Liver (tissue), 3 donors: ENCODE results near the gene SLC49A4.

Experiments used
- ATF3 ChIP-seq: IDR thresholded peaks from 2 replicates; pipeline ENCODE4 v1.6.1; 2016; ENCODE audit warnings: antibody characterized with exemption
- CTCF ChIP-seq: fragments of 150-350 bp; IDR thresholded peaks from 2 replicates; pipeline ENCODE4 v1.5.1; 2017; ENCODE audit warnings: improper control_type of control experiment, low read depth, low read length; ENCODE audit not compliant: missing input control
- EGR1 ChIP-seq, 2 donors: IDR thresholded peaks; 2 replicates each; pipeline ENCODE4 v1.6.1; 2016 to 2018; ENCODE audit warnings: antibody characterized with exemption in 2 of 2, low read depth in 2 of 2
- HNF4A ChIP-seq, 2 donors: conservative IDR thresholded peaks; 2 replicates each; pipeline ENCODE4 v1.6.1; 2016; ENCODE audit warnings: antibody characterized with exemption in 2 of 2, mild to moderate bottlenecking in 2 of 2
- RAD21 ChIP-seq, 2 donors: IDR thresholded peaks; 2 replicates each; pipeline ENCODE4 v1.6.1; 2016; ENCODE audit warnings: antibody characterized with exemption in 2 of 2, mild to moderate bottlenecking in 2 of 2
- REST ChIP-seq: IDR thresholded peaks from 2 replicates; pipeline ENCODE4 v1.6.1; 2016; ENCODE audit warnings: antibody characterized with exemption, mild to moderate bottlenecking
- SP1 ChIP-seq: IDR thresholded peaks from 2 replicates; pipeline ENCODE4 v1.6.1; 2018; ENCODE audit warnings: antibody characterized with exemption, mild to moderate bottlenecking
- TAF1 ChIP-seq: conservative IDR thresholded peaks from 2 replicates; pipeline ENCODE4 v1.6.1; 2016; ENCODE audit warnings: antibody characterized with exemption, mild to moderate bottlenecking
- YY1 ChIP-seq: IDR thresholded peaks from 2 replicates; pipeline ENCODE4 v1.6.1; 2016; ENCODE audit warnings: antibody characterized with exemption, mild to moderate bottlenecking
- TF ChIP-seq, protein P1 (sequence below): IDR thresholded peaks from 2 replicates; pipeline ENCODE4 v1.6.1; 2016; ENCODE audit warnings: antibody characterized with exemption
- donor health status: healthy.
- donor health status: healthy.

GRCh38 chr3:122913539-122914100 is 118.8 kb downstream of the SLC49A4 start:
- TF ChIP-seq CTCF (no peak), RAD21 (IDR thresholded peaks at IDR 0.05) (no peak), TAF1 (no peak), YY1 (no peak), EGR1 (IDR thresholded peaks at IDR 0.05; ENCODE audit: low read depth in 2 of 2) (no peak), SP1 (no peak), REST (no peak), HNF4A (conservative IDR thresholded peaks at IDR 0.05) (no peak), ATF3 (no peak)
- TF ChIP-seq, protein P1, sequence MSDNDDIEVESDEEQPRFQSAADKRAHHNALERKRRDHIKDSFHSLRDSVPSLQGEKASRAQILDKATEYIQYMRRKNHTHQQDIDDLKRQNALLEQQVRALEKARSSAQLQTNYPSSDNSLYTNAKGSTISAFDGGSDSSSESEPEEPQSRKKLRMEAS, result no peak
